HUDEP-2 (cell line): ENCODE data around the gene SDS.

Experiments used
- DNase-seq, 76 experiments: peaks; one replicate each; lab custom pipeline; 2025; ENCODE audit not compliant: unreplicated experiment in 76 of 76; lab: John Stamatoyannopoulos, UW

The SDS gene

GRCh38 chr12:113427882-113428281 lies 24.2 kb upstream of the SDS start:
- DNase-seq, result no peak

GRCh38 chr12:113425960-113426453 lies 22.3 kb upstream of the SDS start:
- DNase-seq, result no peak

GRCh38 chr12:113424915-113425823 lies 21.5 kb upstream of the SDS start:
- peak in 52 of 76 experiments; percentile 5 to 73 (median 44) for DNase-seq

- peak in 3 of 76 experiments; percentile 4 to 21 (median 9) for DNase-seq
Measured at GRCh38 chr12:113424456-113424855, 20.8 kb upstream of the SDS start.

- peak in 6 of 76 experiments; percentile 2 to 51 (median 24) for DNase-seq
Measured at GRCh38 chr12:113422886-113423669, 19.4 kb upstream of the SDS start.

GRCh38 chr12:113422030-113422885 lies 18.6 kb upstream of the SDS start, which contains the start of gene SDSL:
SDSL (plus strand) TSS chr12:113422380; CDS start chr12:113427983, 5,603 bp downstream.
- DNase-seq, result peak in 75 of 76 experiments; percentile 10 to 91 (median 75)

- peak in 74 of 76 experiments; percentile 9 to 87 (median 66) for DNase-seq
Measured at GRCh38 chr12:113420996-113421595, 17.4 kb upstream of the SDS start.

GRCh38 chr12:113418213-113418879 lies 14.7 kb upstream of the SDS start:
- no peak for DNase-seq

GRCh38 chr12:113416091-113416754 lies 12.5 kb upstream of the SDS start:
- DNase-seq, result peak in 28 of 76 experiments; percentile 5 to 58 (median 21)

GRCh38 chr12:113414519-113415038 lies 10.9 kb upstream of the SDS start:
- DNase-seq, result no peak

GRCh38 chr12:113413488-113413939 lies 9.8 kb upstream of the SDS start:
- no peak for DNase-seq

- DNase-seq, result no peak
Measured at GRCh38 chr12:113409462-113410124, 5.9 kb upstream of the SDS start.

GRCh38 chr12:113408756-113409298 lies 5.1 kb upstream of the SDS start:
- peak in 9 of 76 experiments; percentile 4 to 36 (median 17) for DNase-seq

- DNase-seq, result no peak
Measured at GRCh38 chr12:113407931-113408600, 4.4 kb upstream of the SDS start.

- no peak for DNase-seq
Measured at GRCh38 chr12:113405694-113406093, 2.0 kb upstream of the SDS start.

GRCh38 chr12:113402586-113403260 lies 964 bp downstream of the SDS start:
- DNase-seq, result no peak
